Stimulated activated CD8-positive, alpha-beta memory T cell treated with anti-CD3 and anti-CD28 coated beads, Interleukin-7, amount 100 ng/mL, for 24 hours (primary cell): ENCODE measurements around the gene DEK.

ENCODE experiments used
- DNase-seq: peaks from one replicate; pipeline ENCODE4 v3.0.0-alpha.2; 2020; ENCODE audit warnings: low read depth

Gene DEK

GRCh38 chr6:18265787-18266522 is 1.6 kb upstream of the DEK start:
- no peak for DNase-seq

GRCh38 chr6:18264923-18265377 is 620 bp upstream of the DEK start:
- no peak for DNase-seq

GRCh38 chr6:18263418-18264218 is 712 bp downstream of the DEK start:
- DNase-seq: no peak

- DNase-seq: no peak
These were observed 1.5 kb downstream of the DEK start for GRCh38 chr6:18262702-18263417.

GRCh38 chr6:18261877-18262276 is 2.5 kb downstream of the DEK start:
- DNase-seq: no peak

- DNase-seq: no peak
These were observed 3.8 kb downstream of the DEK start for GRCh38 chr6:18260448-18261106.

- DNase-seq: no peak
These were observed 4.5 kb downstream of the DEK start for GRCh38 chr6:18259675-18260447.

- no peak for DNase-seq
These were observed 9.5 kb downstream of the DEK start for GRCh38 chr6:18254793-18255192.

- no peak for DNase-seq
These were observed 10.7 kb downstream of the DEK start for GRCh38 chr6:18253635-18254034.

GRCh38 chr6:18249271-18249670 is 15.1 kb downstream of the DEK start:
- DNase-seq: no peak

GRCh38 chr6:18248698-18249097 is 15.6 kb downstream of the DEK start:
- DNase-seq: no peak

GRCh38 chr6:18247002-18247401 is 17.3 kb downstream of the DEK start:
- DNase-seq: no peak

- DNase-seq: no peak
These were observed 18.1 kb downstream of the DEK start for GRCh38 chr6:18246205-18246604.

- DNase-seq: no peak
These were observed 18.7 kb downstream of the DEK start for GRCh38 chr6:18245642-18246041.

GRCh38 chr6:18245079-18245478 is 19.3 kb downstream of the DEK start:
- DNase-seq: no peak

- DNase-seq: no peak
These were observed 20.1 kb downstream of the DEK start for GRCh38 chr6:18244251-18244650.

- DNase-seq: no peak
These were observed 20.9 kb downstream of the DEK start for GRCh38 chr6:18243302-18243893.

- DNase-seq: no peak
These were observed 22.1 kb downstream of the DEK start for GRCh38 chr6:18242062-18242851.

- DNase-seq: no peak
These were observed 22.9 kb downstream of the DEK start for GRCh38 chr6:18241208-18242038.
